ENCODE data around the gene MAP3K8.
A peak's percentile ranks its signal among the peaks of the same experiment; 100 is the strongest.
"Not testable (repeated sequence)": the region's sequence is repeated elsewhere in the genome, so short reads cannot be mapped to it uniquely, and the experiment has no call there.

Gene MAP3K8

GRCh38 chr10:30412901-30413300 is 21.1 kb upstream of the MAP3K8 start:
- H3K27ac Mint-ChIP-seq = no peak overlapping the region
- peaks cover 29% of the 10 kb centered on the region for H3K4me1 Mint-ChIP-seq
- no peak for ATAC-seq
- H3K36me3 Mint-ChIP-seq = no peaks in the 10 kb centered on the region
- H3K9me3 Mint-ChIP-seq = no peaks in the 10 kb centered on the region
- no peak overlapping the region for H3K4me3 Mint-ChIP-seq
- H3K27me3 Mint-ChIP-seq = no peaks in the 10 kb centered on the region

GRCh38 chr10:30413996-30414576 is 19.9 kb upstream of the MAP3K8 start:
- H3K4me3 Mint-ChIP-seq = no peak overlapping the region
- peak; percentile 73 for ATAC-seq
- no peaks in the 10 kb centered on the region for H3K9me3 Mint-ChIP-seq
- no peak overlapping the region for H3K27ac Mint-ChIP-seq
- no peaks in the 10 kb centered on the region for H3K27me3 Mint-ChIP-seq
- H3K4me1 Mint-ChIP-seq = peaks cover 40% of the 10 kb centered on the region
- no peaks in the 10 kb centered on the region for H3K36me3 Mint-ChIP-seq

- peak; percentile 31 for ATAC-seq
- H3K27ac Mint-ChIP-seq = peak overlapping the region; percentile 78
Observed at GRCh38 chr10:30415593-30415992, 18.4 kb upstream of the MAP3K8 start.

GRCh38 chr10:30417301-30417700 is 16.7 kb upstream of the MAP3K8 start:
- Mint-ChIP-seq H3K27me3 (no peaks in the 10 kb centered on the region), H3K4me1 (peaks cover 65% of the 10 kb centered on the region), H3K27ac (peak overlapping the region; percentile 94), H3K9me3 (no peaks in the 10 kb centered on the region), H3K36me3 (peaks cover 5% of the 10 kb centered on the region), H3K4me3 (no peak overlapping the region)
- ATAC-seq = no peak

More at GRCh38 chr10:30415593-30415992, 18.4 kb upstream of the MAP3K8 start:
- Mint-ChIP-seq H3K27me3 (no peaks in the 10 kb centered on the region), H3K36me3 (no peaks in the 10 kb centered on the region), H3K4me3 (peak overlapping the region; percentile 23), H3K4me1 (peaks cover 53% of the 10 kb centered on the region), H3K9me3 (no peaks in the 10 kb centered on the region)

GRCh38 chr10:30420266-30420665 is 13.7 kb upstream of the MAP3K8 start:
- Mint-ChIP-seq H3K4me3 (peak overlapping the region; percentile 65), H3K36me3 (peaks cover 5% of the 10 kb centered on the region), H3K9me3 (no peaks in the 10 kb centered on the region), H3K27me3 (no peaks in the 10 kb centered on the region), H3K27ac (peak overlapping the region; percentile 94), H3K4me1 (peaks cover 81% of the 10 kb centered on the region)
- peak; percentile 97 for ATAC-seq

GRCh38 chr10:30420766-30421165 is 13.2 kb upstream of the MAP3K8 start:
- peak overlapping the region; percentile 94 for H3K27ac Mint-ChIP-seq

GRCh38 chr10:30422151-30422695 is 11.8 kb upstream of the MAP3K8 start:
- ATAC-seq = peak; percentile 41
- Mint-ChIP-seq H3K9me3 (no peaks in the 10 kb centered on the region), H3K27ac (peak overlapping the region; percentile 94), H3K4me1 (peaks cover 75% of the 10 kb centered on the region), H3K27me3 (no peaks in the 10 kb centered on the region), H3K36me3 (peaks cover 5% of the 10 kb centered on the region), H3K4me3 (no peak overlapping the region)

More at GRCh38 chr10:30420766-30421165, 13.2 kb upstream of the MAP3K8 start:
- H3K36me3 Mint-ChIP-seq = peaks cover 5% of the 10 kb centered on the region
- no peaks in the 10 kb centered on the region for H3K9me3 Mint-ChIP-seq
- peak; percentile 53 for ATAC-seq
- peaks cover 76% of the 10 kb centered on the region for H3K4me1 Mint-ChIP-seq
- no peaks in the 10 kb centered on the region for H3K27me3 Mint-ChIP-seq
- peak overlapping the region; percentile 53 for H3K4me3 Mint-ChIP-seq

GRCh38 chr10:30422981-30423654 is 10.9 kb upstream of the MAP3K8 start:
- H3K36me3 Mint-ChIP-seq = peaks cover 5% of the 10 kb centered on the region
- H3K9me3 Mint-ChIP-seq = no peaks in the 10 kb centered on the region
- H3K27ac Mint-ChIP-seq = peak overlapping the region; percentile 94
- H3K4me1 Mint-ChIP-seq = peaks cover 75% of the 10 kb centered on the region
- no peaks in the 10 kb centered on the region for H3K27me3 Mint-ChIP-seq
- peak; percentile 40 for ATAC-seq
- peak overlapping the region; percentile 37 for H3K4me3 Mint-ChIP-seq

- not testable (repeated sequence) for H3K27me3 Mint-ChIP-seq, ATAC-seq, H3K9me3 Mint-ChIP-seq, H3K36me3 Mint-ChIP-seq
- Mint-ChIP-seq H3K27ac (peak overlapping the region; percentile 94), H3K4me3 (peak overlapping the region; percentile 37), H3K4me1 (peaks cover 75% of the 10 kb centered on the region)
Observed at GRCh38 chr10:30423655-30424275, 10.2 kb upstream of the MAP3K8 start.

GRCh38 chr10:30425336-30426075 is 8.5 kb upstream of the MAP3K8 start:
- no peak for ATAC-seq
- Mint-ChIP-seq H3K27ac (peak overlapping the region; percentile 87), H3K9me3 (no peaks in the 10 kb centered on the region), H3K36me3 (peaks cover 5% of the 10 kb centered on the region), H3K27me3 (no peaks in the 10 kb centered on the region), H3K4me1 (peaks cover 61% of the 10 kb centered on the region), H3K4me3 (no peak overlapping the region)

GRCh38 chr10:30430544-30431298 is 3.3 kb upstream of the MAP3K8 start:
- H3K27me3 Mint-ChIP-seq = no peaks in the 10 kb centered on the region
- H3K4me3 Mint-ChIP-seq = peak overlapping the region; percentile 50
- peak overlapping the region; percentile 73 for H3K27ac Mint-ChIP-seq
- no peak for ATAC-seq
- peaks cover 14% of the 10 kb centered on the region for H3K36me3 Mint-ChIP-seq
- peaks cover 56% of the 10 kb centered on the region for H3K4me1 Mint-ChIP-seq
- H3K9me3 Mint-ChIP-seq = no peaks in the 10 kb centered on the region

GRCh38 chr10:30431435-30431911 is 2.5 kb upstream of the MAP3K8 start:
- Mint-ChIP-seq H3K27ac (peak overlapping the region; percentile 73), H3K27me3 (no peaks in the 10 kb centered on the region), H3K36me3 (peaks cover 22% of the 10 kb centered on the region), H3K4me3 (peak overlapping the region; percentile 50), H3K9me3 (no peaks in the 10 kb centered on the region), H3K4me1 (peaks cover 54% of the 10 kb centered on the region)
- no peak for ATAC-seq

GRCh38 chr10:30432622-30433305 is 1.2 kb upstream of the MAP3K8 start:
- peaks cover 35% of the 10 kb centered on the region for H3K36me3 Mint-ChIP-seq
- peaks cover 54% of the 10 kb centered on the region for H3K4me1 Mint-ChIP-seq
- H3K9me3 Mint-ChIP-seq = no peaks in the 10 kb centered on the region
- peak; percentile 1 for ATAC-seq
- H3K27ac Mint-ChIP-seq = peak overlapping the region; percentile 96
- H3K4me3 Mint-ChIP-seq = peak overlapping the region; percentile 96
- no peaks in the 10 kb centered on the region for H3K27me3 Mint-ChIP-seq

GRCh38 chr10:30433306-30433729 is 666 bp upstream of the MAP3K8 start:
- Mint-ChIP-seq H3K36me3 (peaks cover 40% of the 10 kb centered on the region), H3K9me3 (no peaks in the 10 kb centered on the region), H3K27ac (peak overlapping the region; percentile 96), H3K27me3 (no peaks in the 10 kb centered on the region), H3K4me3 (peak overlapping the region; percentile 96), H3K4me1 (peaks cover 54% of the 10 kb centered on the region)
- peak; percentile 51 for ATAC-seq

Measured in stimulated activated memory B cell treated with anti-CD40 and anti-IgM and Interleukin-4, amounts not matched to agents 10 μg/mL and 1 μg/mL and 100 μg/mL, for 72 hours (primary cell).